Fibroblast of villous mesenchyme (primary cell): ENCODE measurements around the gene SGMS2. TPM values are rescaled to one million over a fixed set of nuclear protein-coding genes. Genes with fewer than 3 reads are reported as not detected.
A peak's percentile ranks its signal among the peaks of the same experiment; 100 is the strongest.
"Not testable (repeated sequence)": the region's sequence is repeated elsewhere in the genome, so short reads cannot be mapped to it uniquely, and the experiment has no call there.

ENCODE experiments used
- DNase-seq: peaks from one replicate; pipeline ENCODE4 v3.0.0-alpha.2; 2010; ENCODE audit warnings: low read depth
- H3K4me3 ChIP-seq: 2 replicates; pipeline ENCODE4 v1.5.1; 2011; ENCODE audit warnings: low read depth, mild to moderate bottlenecking, low read length
- total RNA-seq: library from RNA; depleted of rRNA; stranded (reverse); fragments of >200 nt; gene quantifications from 2 replicates; pipeline ENCODE4 v1.2.3, GENCODE V29; 2012
- TF ChIP-seq, protein P1 (sequence below): IDR thresholded peaks from 2 replicates; pipeline ENCODE4 v1.5.1; 2012; ENCODE audit warnings: low read depth, mild to moderate bottlenecking, low read length; ENCODE audit not compliant: insufficient read depth

The SGMS2 gene
- total RNA-seq, 1 donor: 186 TPM

DNA sequence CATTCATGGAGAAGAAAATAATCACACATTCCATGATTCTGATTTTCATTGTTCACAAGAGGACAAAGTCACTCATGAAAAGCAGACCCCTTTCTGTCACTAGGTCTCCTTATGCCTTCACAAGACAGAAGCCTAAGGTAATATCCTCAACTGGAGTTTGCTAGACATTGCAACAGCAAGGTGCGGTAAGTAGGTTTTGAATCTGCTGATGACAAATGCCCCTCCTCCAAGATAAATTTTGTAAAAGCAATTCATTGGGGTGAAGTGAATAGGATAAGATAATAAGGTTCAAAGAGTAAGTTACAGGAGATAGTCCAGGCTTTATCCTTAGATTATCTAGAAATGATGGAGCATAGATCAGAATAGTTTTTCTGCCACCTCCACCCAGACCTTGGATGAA is 90.5 kb downstream of the SGMS2 start:
- no peak overlapping the region for H3K4me3 ChIP-seq
- TF ChIP-seq, protein P1, sequence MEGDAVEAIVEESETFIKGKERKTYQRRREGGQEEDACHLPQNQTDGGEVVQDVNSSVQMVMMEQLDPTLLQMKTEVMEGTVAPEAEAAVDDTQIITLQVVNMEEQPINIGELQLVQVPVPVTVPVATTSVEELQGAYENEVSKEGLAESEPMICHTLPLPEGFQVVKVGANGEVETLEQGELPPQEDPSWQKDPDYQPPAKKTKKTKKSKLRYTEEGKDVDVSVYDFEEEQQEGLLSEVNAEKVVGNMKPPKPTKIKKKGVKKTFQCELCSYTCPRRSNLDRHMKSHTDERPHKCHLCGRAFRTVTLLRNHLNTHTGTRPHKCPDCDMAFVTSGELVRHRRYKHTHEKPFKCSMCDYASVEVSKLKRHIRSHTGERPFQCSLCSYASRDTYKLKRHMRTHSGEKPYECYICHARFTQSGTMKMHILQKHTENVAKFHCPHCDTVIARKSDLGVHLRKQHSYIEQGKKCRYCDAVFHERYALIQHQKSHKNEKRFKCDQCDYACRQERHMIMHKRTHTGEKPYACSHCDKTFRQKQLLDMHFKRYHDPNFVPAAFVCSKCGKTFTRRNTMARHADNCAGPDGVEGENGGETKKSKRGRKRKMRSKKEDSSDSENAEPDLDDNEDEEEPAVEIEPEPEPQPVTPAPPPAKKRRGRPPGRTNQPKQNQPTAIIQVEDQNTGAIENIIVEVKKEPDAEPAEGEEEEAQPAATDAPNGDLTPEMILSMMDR: no peak
- no peak for DNase-seq

- TF ChIP-seq, protein P1: no peak
Measured at GRCh38 chr4:107916623-107917022, 91.9 kb downstream of the SGMS2 start.

GRCh38 chr4:107917500-107917899 is 92.8 kb downstream of the SGMS2 start:
- no peak for DNase-seq
- H3K4me3 ChIP-seq: no peak overlapping the region
- TF ChIP-seq, protein P1: no peak

More at GRCh38 chr4:107916623-107917022, 91.9 kb downstream of the SGMS2 start:
- no peak for DNase-seq
- no peak overlapping the region for H3K4me3 ChIP-seq

- TF ChIP-seq, protein P1: no peak
- no peak overlapping the region for H3K4me3 ChIP-seq
- DNase-seq: no peak
Measured at GRCh38 chr4:107922486-107923473, 98.0 kb downstream of the SGMS2 start.

- H3K4me3 ChIP-seq, DNase-seq: not testable (repeated sequence)
Measured at GRCh38 chr4:107925713-107926112, 101.0 kb downstream of the SGMS2 start.

DNA sequence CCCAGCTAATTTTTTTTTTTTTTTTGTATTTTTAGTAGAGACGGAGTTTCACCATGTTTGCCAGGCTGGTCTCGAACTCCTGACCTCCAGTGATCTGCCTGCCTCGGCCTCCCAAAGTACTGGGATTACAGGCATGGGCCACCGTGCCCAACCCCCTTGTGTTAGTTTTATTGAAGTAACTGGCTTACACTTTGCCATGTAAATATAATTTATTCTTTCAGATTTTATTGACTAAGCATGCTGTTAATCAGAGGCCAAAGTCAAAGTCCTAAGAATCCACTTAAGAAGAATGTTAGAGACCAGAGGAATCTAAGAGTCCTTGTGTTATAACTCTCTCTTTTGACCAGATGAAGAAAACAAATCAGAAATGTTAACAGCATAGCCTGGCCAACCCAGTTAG is 102.1 kb downstream of the SGMS2 start:
- H3K4me3 ChIP-seq, DNase-seq: not testable (repeated sequence)

GRCh38 chr4:107930821-107931774 is 106.4 kb downstream of the SGMS2 start, which contains the start of gene CYP2U1:
TSS of gene CYP2U1 (plus strand) at chr4:107931549. CDS start at chr4:107931644, 95 bp downstream.
- peak within 1 kb of the TSS; percentile 79 for H3K4me3 ChIP-seq
- TF ChIP-seq, protein P1: no peak
- peak; percentile 79 for DNase-seq
